Pons (tissue), 1 donor: Measurements from ENCODE around the gene AEN.
A peak's percentile ranks its signal among the peaks of the same experiment; 100 is the strongest.

Source experiments
- DNase-seq: peaks from one replicate; pipeline ENCODE4 v3.0.0-alpha.2; 2016; ENCODE audit warnings: low spot score

Gene AEN

DNA sequence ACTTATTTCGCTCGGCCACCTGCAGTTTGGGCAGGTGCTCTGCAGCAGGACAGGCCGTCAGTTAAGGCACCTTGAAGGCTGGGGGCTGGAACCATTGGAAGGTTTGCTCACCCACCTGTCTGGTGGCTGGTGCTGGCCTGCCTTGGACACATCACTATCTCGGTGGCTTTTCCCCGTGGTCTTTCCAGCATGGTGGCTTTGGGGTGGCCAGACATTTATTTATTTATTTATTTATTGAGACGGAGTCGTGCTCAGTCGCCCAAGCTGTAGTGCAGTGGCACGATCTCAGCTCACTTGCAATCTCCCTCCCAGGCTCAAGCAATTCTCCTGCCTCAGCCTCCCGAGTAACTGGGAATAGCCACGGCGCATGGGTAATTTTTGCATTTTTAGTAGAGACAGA is 29.4 kb downstream of the AEN start:
- DNase-seq: no peak

DNA sequence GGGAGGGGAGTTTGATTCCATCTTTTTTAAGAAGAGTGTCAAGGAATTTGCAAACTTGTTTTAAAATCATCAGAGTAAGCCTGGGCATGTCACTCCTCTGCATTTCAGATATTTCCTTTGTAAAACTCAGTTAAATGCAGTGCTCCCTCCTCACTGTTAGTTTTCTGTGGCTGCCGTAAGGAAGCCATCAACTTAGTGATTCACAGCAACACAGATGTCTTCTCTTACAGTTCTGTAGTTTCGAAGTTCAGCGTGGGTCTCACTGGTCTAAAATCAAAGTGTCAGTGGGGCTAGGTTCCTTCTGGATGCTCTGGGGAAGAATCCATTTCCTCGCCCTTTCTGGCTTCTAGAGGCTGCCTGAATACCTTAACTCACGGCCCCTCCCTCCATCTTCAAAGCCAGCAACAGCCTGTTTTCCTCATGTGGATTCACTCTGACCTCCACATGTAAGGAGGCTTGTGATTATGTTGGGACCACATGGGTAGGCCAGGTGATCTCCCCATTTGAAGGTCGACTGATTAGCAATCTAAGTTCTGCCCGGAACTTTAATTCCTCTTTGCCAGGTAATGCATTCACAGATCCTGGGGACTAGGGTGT is 30.1 kb downstream of the AEN start:
- no peak for DNase-seq

GRCh38 chr15:88651971-88652370 is 30.8 kb downstream of the AEN start:
- DNase-seq: no peak

DNA sequence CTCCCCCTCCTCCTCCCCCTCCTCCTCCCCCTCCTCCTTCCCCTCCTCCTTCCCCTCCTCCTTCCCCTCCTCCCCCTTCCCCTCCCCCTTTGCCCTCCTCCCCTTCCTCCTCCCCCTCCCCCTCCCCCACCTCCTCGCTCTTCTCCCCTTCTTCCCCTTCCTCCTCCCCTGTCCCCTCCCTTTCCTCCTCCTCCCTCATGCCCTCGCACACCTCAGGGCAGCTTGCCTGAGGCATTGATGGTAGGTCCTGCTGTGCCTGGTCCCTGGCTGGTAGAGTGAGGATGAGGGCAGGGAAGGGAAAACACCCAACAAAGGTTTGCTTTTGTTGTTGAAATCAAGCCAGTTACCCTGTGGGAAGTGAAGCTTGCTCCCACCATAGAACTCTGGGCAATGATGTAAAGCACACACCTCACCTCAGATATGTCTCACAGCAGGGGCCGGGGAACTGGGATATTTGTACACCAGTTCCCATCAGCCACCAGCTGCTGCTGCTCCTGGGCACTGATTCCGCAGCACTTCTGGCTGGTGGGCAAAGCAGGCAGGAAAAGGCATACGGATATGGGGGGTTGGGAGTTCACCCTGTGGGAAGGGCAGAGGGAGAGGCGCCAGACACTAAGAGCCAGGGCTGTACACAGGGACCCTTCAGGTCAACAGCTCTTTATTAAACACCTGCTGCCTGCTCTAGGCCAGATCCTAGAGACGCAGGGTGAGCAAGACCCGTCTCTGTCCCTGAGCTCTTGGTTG is 31.5 kb downstream of the AEN start:
- DNase-seq: no peak

DNA sequence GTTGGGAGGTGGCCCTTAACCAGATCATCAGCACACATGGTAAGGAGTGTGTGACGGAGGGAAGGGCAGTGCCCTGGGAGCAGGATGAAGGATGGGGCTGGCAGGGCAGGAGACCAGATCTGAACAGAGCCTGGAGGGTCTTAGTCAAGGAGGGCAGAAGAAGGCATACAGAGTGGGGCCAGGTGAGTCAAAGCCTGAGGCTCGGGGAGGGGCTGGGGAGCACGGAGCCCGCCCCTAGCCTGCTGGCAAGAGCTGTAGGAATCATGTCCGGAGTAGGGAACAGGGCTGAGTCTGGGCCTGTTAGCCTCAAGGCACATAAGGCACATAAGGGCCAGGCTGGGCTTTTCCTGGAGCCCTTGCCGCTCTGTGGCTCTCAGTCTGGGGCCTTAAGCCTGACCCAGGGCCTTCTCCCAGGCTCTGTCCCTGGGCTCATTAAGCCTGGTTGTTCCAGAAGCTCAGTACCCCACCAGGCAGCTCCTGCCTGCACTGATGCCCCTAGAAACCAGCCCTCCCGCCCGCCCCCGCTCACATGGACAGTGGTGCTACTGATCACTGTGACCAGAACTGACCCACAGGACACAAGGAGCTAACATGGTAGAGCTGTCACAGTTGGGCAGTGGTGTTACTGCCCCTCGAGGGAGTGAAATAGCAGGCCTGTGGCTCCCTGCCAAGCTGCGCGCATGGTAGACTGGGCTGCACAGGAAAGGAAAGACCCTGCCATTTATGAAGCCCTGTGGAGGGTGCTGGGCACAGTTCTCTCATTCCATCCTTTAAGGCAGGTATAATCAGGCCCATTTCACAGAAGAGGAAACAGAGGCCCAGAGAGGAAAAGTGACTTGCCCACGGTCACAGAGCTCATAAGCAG is 32.3 kb downstream of the AEN start:
- no peak for DNase-seq

DNA sequence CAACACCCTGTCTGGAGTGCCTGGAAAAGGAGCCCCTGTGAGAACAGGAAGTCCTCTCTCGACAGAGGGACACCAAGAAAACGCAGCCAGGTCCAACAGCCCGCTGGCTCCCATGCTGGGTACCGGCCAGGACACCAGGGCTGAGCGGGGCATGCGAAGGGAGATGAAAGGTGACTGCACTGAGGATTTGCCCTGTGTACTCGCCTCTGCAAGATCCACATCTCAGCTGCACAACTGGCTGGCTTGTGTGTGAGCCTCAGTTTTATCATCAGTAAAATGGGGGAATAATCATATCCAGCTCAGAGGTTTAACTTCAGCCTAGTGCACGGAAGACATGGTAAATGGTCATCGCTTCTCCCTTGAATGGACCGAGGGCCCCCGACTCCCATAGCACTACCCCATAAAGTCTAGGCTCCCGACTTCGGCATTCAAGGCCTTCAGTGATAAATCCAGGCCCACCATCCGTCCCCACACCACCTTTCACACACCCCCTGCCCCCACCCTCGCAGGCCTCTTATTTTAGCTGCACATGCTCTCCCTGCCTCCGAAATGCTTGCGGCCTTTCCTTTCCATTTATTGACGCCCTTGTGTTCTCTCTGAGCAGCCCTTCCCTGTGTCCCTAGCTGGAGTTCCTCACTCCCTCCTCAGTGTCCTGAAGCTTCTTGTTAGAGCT is 33.4 kb downstream of the AEN start:
- no peak for DNase-seq

DNA sequence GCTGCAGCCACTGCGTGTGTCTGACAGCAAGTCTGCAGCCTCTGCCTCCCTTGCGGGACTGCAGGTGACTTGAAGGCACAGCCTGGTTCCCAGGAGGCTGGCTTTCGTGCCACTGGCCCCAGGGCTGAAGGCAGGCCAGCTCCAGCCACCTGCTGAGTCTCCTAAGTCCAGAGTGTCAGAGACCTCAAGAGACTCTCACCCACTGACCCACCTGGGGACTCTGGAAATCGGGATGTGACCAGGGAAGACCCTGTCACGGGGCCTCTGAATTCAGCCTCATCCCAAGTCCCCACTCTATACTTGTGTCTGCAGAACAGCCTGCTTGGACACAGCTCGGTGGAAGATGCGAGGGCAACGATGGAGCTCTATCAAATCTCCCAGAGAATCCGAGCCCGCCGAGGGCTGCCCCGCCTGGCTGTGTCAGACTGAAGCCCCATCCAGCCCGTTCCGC is 34.0 kb downstream of the AEN start:
- no peak for DNase-seq

DNA sequence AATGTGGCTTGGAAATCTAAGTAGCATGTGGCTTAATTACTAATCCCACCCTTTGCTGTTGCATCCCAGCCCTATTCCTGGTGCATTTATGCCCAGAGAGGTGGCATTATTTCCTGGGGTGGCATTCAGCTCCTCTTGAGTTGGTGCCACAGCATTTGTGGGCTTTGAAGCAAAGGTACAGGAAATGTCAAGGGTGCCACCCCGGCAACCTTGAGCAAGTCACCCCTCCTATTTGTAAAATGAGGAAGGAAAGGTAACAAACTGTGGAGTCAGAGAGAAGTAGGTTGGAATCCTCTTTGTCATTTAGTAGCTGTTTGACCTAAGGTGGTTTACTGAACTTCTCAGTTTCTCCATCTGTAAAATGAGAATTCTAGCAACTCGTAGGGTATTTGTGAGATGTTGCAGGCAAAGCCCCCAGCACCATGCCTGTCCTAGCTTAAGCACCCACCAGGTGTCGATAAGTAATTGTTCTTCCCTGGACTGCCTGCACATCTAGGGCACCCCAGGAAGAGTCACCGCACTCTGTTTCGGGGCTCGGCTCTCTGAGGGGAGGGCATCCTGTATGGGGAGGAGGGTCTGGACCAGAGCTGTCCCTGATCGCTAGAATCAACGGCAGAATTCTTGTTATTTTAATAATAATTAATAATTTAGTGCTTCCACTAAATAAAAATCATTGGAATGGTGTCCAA is 34.8 kb downstream of the AEN start:
- no peak for DNase-seq

DNA sequence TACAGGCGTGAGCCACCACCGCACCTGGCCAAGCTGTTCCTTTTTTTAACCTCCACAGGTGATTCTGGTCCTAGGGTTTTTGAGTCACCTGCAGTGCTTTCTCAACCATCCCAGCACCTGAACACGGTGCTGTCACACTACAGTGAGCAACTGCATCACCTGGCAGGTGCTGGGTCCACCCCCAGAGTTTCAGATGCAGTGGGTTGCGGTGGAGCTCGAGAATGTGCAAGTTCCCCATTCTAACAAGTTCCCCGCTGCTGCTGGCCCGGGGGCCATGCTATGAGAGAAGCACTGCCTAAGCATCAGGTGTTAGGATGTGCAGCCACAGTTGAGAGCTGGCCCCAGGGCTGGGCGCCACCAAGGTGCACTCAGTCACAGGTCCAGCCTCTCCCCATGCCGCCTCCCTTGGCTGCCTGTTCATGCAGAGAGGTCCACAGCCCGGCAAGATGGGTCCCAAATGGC is 35.7 kb downstream of the AEN start:
- DNase-seq: no peak

GRCh38 chr15:88657326-88658069 is 36.4 kb downstream of the AEN start:
- no peak for DNase-seq

DNA sequence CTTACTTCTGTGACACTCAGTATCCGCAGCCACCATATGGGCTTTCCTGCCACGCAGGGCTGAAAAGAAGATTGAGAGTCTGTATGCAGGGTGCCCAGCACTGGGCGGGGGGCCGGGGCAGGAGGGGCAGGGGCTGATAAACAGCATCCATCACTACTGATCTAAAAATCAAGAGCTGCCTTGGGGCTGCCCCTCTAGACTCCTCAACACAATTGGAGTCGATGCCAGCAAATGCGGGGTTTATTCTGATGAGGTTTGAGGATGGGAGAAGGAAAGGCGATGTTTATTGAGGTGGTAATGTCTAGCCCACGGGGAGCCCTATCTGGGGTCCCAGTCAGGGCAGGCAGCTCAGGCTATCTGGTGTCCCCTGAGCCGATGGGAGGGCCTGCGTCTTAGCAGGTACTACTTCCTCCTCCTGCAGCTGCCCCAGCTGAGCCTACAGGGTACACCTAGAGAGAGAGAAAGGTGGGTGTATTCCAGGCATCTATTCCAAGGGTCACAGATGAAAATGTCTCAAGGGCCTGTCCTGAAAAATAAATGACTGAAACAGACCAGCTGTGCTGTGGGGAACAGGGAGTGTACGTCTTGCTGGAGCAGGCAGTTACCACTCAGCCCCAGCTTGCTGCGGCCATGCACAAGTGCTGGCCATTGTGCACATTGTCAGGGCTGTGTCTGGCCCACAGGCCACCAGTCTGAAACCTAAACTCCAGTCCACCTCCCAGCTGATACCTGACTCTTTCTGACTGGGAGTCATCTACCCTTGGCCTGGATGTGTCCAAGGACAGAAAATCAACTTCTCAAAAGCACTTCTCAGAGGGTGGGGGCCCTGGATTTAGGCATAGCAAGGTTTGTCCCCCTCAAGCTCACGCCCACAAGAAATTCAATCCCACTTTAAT is 37.2 kb downstream of the AEN start:
- no peak for DNase-seq

DNA sequence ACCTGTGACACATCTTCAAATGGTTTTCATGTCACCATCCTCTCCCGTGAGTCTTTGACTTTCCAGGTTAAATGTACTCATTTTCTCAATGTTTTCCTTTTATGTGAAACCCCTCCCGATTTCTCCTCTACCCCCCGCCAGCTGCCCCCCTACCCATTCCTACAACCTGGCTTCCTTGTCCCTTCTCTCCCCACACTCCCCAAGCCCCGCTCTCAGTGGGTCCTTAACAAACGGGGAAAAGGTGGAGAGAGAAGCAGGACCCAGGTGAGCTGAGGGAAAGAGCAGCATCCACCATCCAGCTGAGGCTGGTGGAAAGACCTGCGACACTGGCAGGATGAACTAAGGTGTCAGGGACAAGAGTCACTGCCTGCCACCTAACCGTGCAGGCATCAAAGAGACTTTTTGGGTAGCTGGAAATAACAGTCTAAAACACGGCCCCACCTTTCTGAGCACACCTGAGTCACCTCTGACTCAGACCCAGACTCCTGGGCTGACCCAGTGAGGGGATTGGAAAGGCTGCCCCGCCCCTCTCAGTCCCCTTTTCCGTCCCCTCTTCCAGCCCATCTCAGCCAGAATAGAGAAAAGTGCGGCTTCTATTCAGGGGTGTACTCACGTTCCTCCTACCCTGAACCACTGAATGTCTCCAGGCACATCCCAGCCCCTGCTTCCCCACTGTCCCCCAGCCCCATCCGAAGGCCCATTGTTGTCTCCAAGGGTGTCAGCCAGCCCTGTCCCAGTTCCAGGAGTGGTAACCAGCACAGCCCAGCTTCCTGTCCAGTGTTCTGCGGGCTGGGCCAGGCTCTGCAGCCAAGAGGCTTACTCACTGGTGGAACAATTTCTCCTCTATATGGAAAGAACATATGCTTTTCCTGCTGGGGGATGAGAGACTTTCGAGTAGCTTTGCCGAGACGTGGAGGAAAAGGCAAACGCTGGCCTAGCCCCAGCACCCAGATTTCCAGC is 38.1 kb downstream of the AEN start:
- peak; percentile 70 for DNase-seq

DNA sequence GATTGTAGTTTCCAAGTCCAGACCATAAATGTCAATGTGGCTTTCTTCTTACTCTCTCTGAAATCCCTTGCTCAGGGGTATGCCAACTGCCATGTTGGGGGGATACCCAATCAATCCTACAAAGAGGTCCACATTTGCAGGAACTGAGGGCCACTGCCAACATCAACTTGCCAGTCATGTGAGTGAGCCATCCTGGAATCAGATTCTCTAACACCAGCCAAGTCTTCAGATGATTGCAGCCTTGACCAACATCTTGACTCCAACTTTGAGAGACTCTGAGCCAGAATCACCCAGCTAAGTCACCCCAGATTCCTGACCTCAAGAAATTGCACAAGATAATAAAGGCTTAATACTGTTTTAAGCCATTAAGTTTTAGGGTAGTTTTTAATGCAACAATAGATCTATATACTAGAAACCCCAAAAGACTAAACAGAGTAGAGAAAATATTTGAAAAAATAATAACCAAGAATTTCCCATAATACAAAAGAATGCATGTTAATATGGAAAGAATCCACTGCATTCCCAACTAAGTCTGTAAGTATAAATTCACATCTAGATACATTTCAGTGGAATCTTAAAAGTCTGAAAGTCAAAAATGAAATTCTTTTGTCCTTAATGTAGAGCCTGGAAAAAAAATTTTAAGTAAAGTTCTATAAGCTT is 40.0 kb downstream of the AEN start:
- DNase-seq: no peak

DNA sequence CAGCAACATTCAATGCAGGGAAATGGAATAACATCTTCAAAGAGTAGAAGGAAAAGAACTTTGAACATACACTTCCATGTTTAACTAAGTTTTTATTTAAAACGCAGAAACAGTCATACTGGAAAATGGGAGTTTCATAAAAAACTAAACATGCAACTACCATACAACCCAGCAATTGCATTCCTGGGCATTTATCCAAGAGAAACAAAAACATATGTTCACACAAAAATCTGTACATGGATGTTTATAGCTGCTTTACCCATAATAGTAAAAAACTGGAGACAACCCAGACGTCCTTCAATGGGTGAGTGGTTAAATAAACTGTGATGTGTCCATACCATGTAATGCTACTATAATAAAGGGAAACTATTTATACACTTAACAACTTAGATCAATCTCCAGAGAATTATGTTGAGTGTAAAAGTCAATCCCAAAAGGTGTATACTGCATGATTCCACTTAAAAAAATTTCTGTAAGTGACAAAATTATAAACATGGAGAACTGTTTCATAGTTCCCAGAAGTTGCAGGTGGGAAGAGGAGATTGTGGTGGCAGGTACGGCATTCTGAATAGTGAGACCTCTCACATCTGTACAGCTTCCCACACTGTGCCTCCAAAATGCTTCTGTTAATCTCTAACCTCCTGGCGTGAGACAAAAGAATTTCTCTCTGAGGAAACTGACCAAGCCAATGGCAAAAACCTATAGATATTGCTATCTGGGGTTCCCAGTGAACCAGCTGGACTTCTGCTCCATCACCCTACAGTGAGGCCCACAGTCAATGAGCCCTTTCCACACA is 40.8 kb downstream of the AEN start:
- DNase-seq: no peak

GRCh38 chr15:88663141-88663621 is 42.0 kb downstream of the AEN start:
- DNase-seq: no peak

- peak; percentile 79 for DNase-seq
Observed at GRCh38 chr15:88664151-88664778, 43.1 kb downstream of the AEN start.

GRCh38 chr15:88674661-88675060 is 53.5 kb downstream of the AEN start:
- DNase-seq: no peak
